ENCODE results near the gene ACSS1.

The ACSS1 gene

GRCh38 chr20:24970754-24971153 lies 87.2 kb downstream of the ACSS1 start:
- DNase-seq (ENCODE audit: low spot score) = no peak

- DNase-seq (ENCODE audit: low spot score) = no peak
Observed at GRCh38 chr20:24970030-24970553, 87.8 kb downstream of the ACSS1 start.

DNA sequence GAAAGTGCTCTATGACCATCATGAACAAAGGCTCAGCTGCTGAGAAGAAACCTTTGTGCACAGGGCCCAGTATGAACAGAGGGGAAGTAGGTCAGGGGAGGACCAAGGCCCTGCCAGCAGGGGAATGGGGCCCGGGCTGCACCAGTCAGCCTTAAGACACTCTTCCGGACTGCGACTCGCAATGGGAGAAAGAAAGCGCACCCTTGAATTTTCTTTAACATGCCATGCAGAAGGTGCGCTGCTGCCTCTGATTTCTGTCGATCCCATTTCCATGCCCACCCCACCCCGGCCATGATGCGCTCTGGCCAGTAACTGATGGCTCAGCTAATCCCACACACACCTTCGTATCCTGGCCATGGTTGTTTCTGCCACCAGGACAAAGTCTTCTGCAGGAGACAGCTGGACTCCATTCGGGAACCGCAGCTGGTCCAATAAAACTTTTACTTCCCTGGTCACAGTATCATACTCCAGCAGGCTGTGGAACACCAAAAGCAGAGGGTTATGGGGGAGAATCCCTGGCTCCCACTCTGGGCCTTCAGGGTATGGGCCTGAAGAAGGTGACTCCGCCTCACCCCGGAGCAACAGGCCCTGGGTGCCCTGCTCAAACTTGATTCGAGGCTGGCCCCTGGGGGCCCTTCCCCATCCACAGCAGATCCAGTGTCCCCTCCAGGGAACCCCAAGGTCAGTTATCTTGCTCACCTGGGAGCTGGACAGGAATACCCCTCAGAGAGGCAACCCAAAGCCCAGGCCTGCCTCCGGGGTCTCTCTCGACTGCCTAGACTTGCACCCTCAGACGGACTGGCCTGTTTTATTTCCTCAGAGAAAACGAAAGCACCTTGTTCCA lies 88.5 kb downstream of the ACSS1 start:
- no peak for DNase-seq (ENCODE audit: low spot score)

- no peak for DNase-seq (ENCODE audit: low spot score)
Observed at GRCh38 chr20:24968278-24968800, 89.6 kb downstream of the ACSS1 start.

- DNase-seq (ENCODE audit: low spot score) = no peak
Observed at GRCh38 chr20:24966317-24967012, 91.5 kb downstream of the ACSS1 start.

- no peak for DNase-seq (ENCODE audit: low spot score)
Observed at GRCh38 chr20:24965065-24965919, 92.6 kb downstream of the ACSS1 start.

GRCh38 chr20:24964506-24964840 lies 93.5 kb downstream of the ACSS1 start:
- no peak for DNase-seq (ENCODE audit: low spot score)

GRCh38 chr20:24963672-24964505 lies 94.0 kb downstream of the ACSS1 start:
- no peak for DNase-seq (ENCODE audit: low spot score)

DNA sequence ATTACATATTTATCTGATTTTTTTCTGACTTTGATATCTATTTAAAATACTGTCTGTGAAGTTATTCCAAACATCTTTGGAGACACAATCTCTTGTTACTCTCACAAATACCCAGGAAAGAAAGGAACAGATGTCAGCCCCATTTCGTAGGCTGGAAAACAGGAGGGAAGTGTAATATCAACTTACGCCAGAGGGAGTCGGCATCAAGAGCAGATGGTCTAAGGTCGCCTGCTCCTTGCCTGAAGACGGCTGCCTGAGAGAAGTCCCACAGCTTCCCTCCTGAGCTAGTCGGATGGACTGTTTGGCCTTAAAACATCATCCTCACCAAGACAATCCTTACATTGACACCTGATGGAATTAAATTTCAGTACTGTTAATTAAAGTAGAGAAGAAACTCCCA lies 95.4 kb downstream of the ACSS1 start:
- no peak for DNase-seq (ENCODE audit: low spot score)

DNA sequence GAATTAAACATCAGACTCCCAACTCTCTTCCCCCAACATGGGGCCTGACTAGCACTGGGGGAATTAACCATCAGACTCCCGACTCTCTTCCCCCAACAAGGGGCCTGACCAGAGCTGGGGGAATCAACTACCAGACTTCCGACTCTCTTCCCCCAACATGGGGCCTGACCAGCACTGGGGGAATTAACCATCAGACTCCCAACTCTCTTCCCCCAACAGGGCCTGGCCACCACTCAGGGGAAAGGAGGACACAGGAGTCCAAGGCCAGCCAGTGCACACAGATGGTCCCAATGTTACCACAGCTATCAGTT lies 95.8 kb downstream of the ACSS1 start:
- no peak for DNase-seq (ENCODE audit: low spot score)

DNA sequence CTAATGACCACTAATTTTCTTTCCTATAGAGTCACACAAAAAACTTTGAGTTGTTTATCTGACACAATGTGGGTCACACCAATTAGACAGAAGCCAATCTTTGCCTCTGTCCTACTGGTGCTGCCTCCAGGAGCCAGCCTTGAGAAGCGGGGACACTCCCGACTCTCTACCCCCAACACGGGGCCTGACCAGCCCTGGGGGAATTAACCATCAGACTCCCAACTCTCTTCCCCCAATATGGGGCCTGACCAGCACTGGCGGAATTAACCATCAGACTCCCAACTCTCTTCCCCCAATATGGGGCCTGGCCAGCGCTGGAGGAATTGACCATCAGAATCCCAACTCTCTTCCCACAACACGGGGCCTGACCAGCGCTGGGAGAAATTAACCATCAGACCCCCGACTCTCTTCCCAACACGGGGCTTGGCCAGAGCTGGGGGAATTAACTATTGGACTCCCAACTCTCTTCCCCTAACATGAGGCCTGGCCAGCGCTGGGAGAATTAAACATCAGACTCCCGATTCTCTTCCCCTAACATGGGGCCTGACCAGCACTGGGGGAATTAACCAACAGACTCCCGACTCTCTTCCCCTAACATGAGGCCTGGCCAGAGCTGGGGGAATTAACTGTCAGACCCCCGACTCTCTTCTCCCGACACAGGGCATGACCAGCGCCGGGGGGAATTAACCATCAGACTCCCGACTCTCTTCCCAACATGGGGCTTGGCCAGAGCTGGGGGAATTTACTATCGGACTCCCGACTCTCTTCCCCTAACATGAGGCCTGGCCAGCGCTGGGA lies 96.4 kb downstream of the ACSS1 start:
- no peak for DNase-seq (ENCODE audit: low spot score)

GRCh38 chr20:24960861-24961260 lies 97.1 kb downstream of the ACSS1 start:
- peak; percentile 62 for DNase-seq (ENCODE audit: low spot score)

- no peak for DNase-seq (ENCODE audit: low spot score)
Observed at GRCh38 chr20:24960302-24960801, 97.6 kb downstream of the ACSS1 start.

DNA sequence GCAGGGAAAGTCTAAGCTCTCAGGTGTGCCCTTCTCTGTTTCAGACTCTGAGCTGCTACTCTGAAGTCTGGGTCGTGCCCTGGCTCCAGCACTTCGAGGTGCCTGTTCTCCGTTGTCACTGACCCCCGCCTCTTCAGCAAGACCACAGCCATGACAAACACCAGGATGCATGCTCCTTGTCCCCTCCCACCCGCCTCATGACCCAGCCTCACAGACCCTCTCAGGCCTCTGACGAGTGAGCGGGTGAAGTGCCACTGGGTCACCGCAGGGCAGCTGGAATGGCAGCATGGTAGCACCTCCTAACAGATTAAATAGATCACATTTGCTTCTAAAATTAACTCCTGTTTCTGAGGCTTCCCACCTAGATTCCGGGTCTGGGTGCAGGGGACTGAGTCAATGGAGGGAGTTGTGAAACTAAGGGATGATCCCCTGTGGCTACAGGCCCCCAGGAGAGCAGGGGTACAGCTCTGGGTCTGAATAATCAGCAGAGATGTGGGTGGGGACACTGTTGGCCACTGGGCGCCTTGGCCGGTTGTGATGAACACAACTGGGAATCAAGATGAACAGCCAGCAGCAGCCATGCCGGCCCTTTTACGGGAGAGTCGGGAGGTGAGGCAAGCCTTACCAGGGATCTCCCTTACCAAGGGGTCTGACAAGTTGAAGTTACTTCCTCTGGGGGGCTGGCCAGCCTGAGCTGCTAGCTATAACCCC lies 98.2 kb downstream of the ACSS1 start:
- DNase-seq (ENCODE audit: low spot score) = no peak

DNA sequence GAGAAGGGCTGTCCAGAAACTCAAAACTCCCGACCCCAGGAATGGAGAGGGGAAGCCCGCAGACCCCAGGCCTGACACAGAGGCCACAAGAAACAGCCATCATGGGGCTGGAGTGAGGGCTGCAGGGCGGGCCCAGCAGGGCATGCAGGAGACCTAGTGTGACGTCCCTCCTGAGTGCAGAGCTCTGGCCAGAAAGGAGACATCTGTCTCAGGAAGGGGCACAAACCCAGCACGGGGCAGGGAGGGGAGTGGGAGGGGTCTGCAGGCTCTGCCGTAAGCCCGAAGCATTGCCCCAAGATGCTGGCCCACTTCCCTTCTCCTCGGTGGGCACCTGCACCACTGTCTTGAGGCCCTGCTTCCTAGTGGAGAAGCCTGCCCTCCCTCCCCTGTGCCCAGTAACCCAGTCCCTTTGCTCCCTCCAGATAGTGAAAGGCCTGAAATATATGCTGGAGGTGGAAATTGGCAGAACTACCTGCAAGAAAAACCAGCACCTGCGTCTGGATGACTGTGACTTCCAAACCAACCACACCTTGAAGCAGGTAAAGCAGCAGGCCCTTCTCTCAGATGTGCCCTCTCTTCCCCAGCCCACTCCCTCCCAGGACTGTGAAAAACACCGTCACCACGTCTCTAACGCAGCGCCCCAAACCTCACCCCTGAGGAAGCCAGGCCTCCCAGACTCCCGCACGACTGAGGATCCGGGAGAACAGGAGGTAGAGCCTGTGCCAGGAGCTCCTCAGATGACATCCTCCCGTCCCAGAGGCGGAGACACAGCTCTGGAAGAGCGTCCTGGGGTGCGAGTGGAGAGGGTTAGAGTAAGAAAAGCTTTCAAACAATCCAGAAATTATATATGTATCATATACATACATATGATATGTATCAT lies 99.2 kb downstream of the ACSS1 start:
- DNase-seq (ENCODE audit: low spot score) = no peak

- DNase-seq (ENCODE audit: low spot score) = no peak
Observed at GRCh38 chr20:24957326-24958016, 100.5 kb downstream of the ACSS1 start.
